ENCODE data around the gene DDRGK1.
"Not testable (repeated sequence)": the region's sequence is repeated elsewhere in the genome, so short reads cannot be mapped to it uniquely, and the experiment has no call there.

Gene DDRGK1

GRCh38 chr20:3161316-3162079, 43.0 kb downstream of the DDRGK1 start:
- no peaks in the 10 kb centered on the region for H3K4me1 ChIP-seq (ENCODE audit: control insufficient read depth, insufficient read depth, low read length, poor library complexity, severe bottlenecking)
- peaks cover 1% of the 10 kb centered on the region for H3K36me3 ChIP-seq (ENCODE audit: control insufficient read depth, insufficient read depth, low read length)
- H3K4me3 ChIP-seq (ENCODE audit: extremely low read depth, insufficient read depth, low read length, poor library complexity, severe bottlenecking), result no peak overlapping the region
- no peaks in the 10 kb centered on the region for H3K9me3 ChIP-seq (ENCODE audit: control insufficient read depth, low read length)
- H3K27ac ChIP-seq (ENCODE audit: low read depth, low read length, severe bottlenecking), result no peak overlapping the region
- 83 to 97% methylated on average over 3 to 4 of the region's 5 CpGs for WGBS, 2 experiments (ENCODE audit: insufficient coverage in 2 of 2)

GRCh38 chr20:3160418-3160817, 44.1 kb downstream of the DDRGK1 start:
- H3K27ac ChIP-seq (ENCODE audit: low read depth, low read length, severe bottlenecking), result no peak overlapping the region
- H3K9me3 ChIP-seq (ENCODE audit: control insufficient read depth, low read length), result no peaks in the 10 kb centered on the region
- H3K4me3 ChIP-seq (ENCODE audit: extremely low read depth, insufficient read depth, low read length, poor library complexity, severe bottlenecking), result peak overlapping the region; percentile 97
- WGBS, 2 experiments (ENCODE audit: insufficient coverage in 2 of 2), result 92 to 99% methylated on average over 5 to 6 of the region's 6 CpGs
- H3K36me3 ChIP-seq (ENCODE audit: control insufficient read depth, insufficient read depth, low read length), result peaks cover 6% of the 10 kb centered on the region
- H3K4me1 ChIP-seq (ENCODE audit: control insufficient read depth, insufficient read depth, low read length, poor library complexity, severe bottlenecking), result no peaks in the 10 kb centered on the region

GRCh38 chr20:3158968-3159431, 45.5 kb downstream of the DDRGK1 start:
- 4 to 5% methylated on average over 4 to 7 of the region's 10 CpGs for WGBS, 2 experiments (ENCODE audit: insufficient coverage in 2 of 2)
- peak overlapping the region; percentile 89 for H3K27ac ChIP-seq (ENCODE audit: low read depth, low read length, severe bottlenecking)
- no peaks in the 10 kb centered on the region for H3K9me3 ChIP-seq (ENCODE audit: control insufficient read depth, low read length)
- no peaks in the 10 kb centered on the region for H3K4me1 ChIP-seq (ENCODE audit: control insufficient read depth, insufficient read depth, low read length, poor library complexity, severe bottlenecking)
- peaks cover 20% of the 10 kb centered on the region for H3K36me3 ChIP-seq (ENCODE audit: control insufficient read depth, insufficient read depth, low read length)
- H3K4me3 ChIP-seq (ENCODE audit: extremely low read depth, insufficient read depth, low read length, poor library complexity, severe bottlenecking), result peak overlapping the region; percentile 97

GRCh38 chr20:3157817-3158216, 46.7 kb downstream of the DDRGK1 start:
- H3K27ac ChIP-seq (ENCODE audit: low read depth, low read length, severe bottlenecking), result no peak overlapping the region
- WGBS, 2 experiments (ENCODE audit: insufficient coverage in 2 of 2), result 95 to 100% methylated on average over 4 to 8 of the region's 11 CpGs

GRCh38 chr20:3156811-3157619, 47.5 kb downstream of the DDRGK1 start:
- H3K36me3 ChIP-seq (ENCODE audit: control insufficient read depth, insufficient read depth, low read length), result peaks cover 29% of the 10 kb centered on the region
- no peak overlapping the region for H3K27ac ChIP-seq (ENCODE audit: low read depth, low read length, severe bottlenecking)
- 93% methylated on average over 6 to 7 of the region's 8 CpGs for WGBS, 2 experiments (ENCODE audit: insufficient coverage in 2 of 2)
- H3K4me1 ChIP-seq (ENCODE audit: control insufficient read depth, insufficient read depth, low read length, poor library complexity, severe bottlenecking), result peaks cover 5% of the 10 kb centered on the region
- no peaks in the 10 kb centered on the region for H3K9me3 ChIP-seq (ENCODE audit: control insufficient read depth, low read length)
- H3K4me3 ChIP-seq (ENCODE audit: extremely low read depth, insufficient read depth, low read length, poor library complexity, severe bottlenecking), result no peak overlapping the region

More at GRCh38 chr20:3157817-3158216, 46.7 kb downstream of the DDRGK1 start:
- H3K4me3 ChIP-seq (ENCODE audit: extremely low read depth, insufficient read depth, low read length, poor library complexity, severe bottlenecking), result no peak overlapping the region
- H3K9me3 ChIP-seq (ENCODE audit: control insufficient read depth, low read length), result no peaks in the 10 kb centered on the region
- peaks cover 29% of the 10 kb centered on the region for H3K36me3 ChIP-seq (ENCODE audit: control insufficient read depth, insufficient read depth, low read length)
- no peaks in the 10 kb centered on the region for H3K4me1 ChIP-seq (ENCODE audit: control insufficient read depth, insufficient read depth, low read length, poor library complexity, severe bottlenecking)

GRCh38 chr20:3152057-3152644, 52.3 kb downstream of the DDRGK1 start:
- not testable (repeated sequence) for H3K9me3 ChIP-seq (ENCODE audit: control insufficient read depth, low read length); H3K4me3 ChIP-seq (ENCODE audit: extremely low read depth, insufficient read depth, low read length, poor library complexity, severe bottlenecking); H3K27ac ChIP-seq (ENCODE audit: low read depth, low read length, severe bottlenecking); H3K4me1 ChIP-seq (ENCODE audit: control insufficient read depth, insufficient read depth, low read length, poor library complexity, severe bottlenecking)
- WGBS, 2 experiments (ENCODE audit: insufficient coverage in 2 of 2), result 89 to 98% methylated on average over 6 to 9 of the region's 10 CpGs
- H3K36me3 ChIP-seq (ENCODE audit: control insufficient read depth, insufficient read depth, low read length), result peaks cover 69% of the 10 kb centered on the region

GRCh38 chr20:3150908-3151307, 53.6 kb downstream of the DDRGK1 start:
- Histone ChIP-seq H3K4me3 (ENCODE audit: extremely low read depth, insufficient read depth, low read length, poor library complexity, severe bottlenecking) (no peak overlapping the region), H3K27ac (ENCODE audit: low read depth, low read length, severe bottlenecking) (no peak overlapping the region), H3K4me1 (ENCODE audit: control insufficient read depth, insufficient read depth, low read length, poor library complexity, severe bottlenecking) (peaks cover 6% of the 10 kb centered on the region), H3K36me3 (ENCODE audit: control insufficient read depth, insufficient read depth, low read length) (peaks cover 73% of the 10 kb centered on the region), H3K9me3 (ENCODE audit: control insufficient read depth, low read length) (no peaks in the 10 kb centered on the region)

GRCh38 chr20:3146732-3147341, 57.6 kb downstream of the DDRGK1 start:
- Histone ChIP-seq H3K27ac (ENCODE audit: low read depth, low read length, severe bottlenecking) (no peak overlapping the region), H3K4me3 (ENCODE audit: extremely low read depth, insufficient read depth, low read length, poor library complexity, severe bottlenecking) (no peak overlapping the region), H3K4me1 (ENCODE audit: control insufficient read depth, insufficient read depth, low read length, poor library complexity, severe bottlenecking) (no peaks in the 10 kb centered on the region), H3K36me3 (ENCODE audit: control insufficient read depth, insufficient read depth, low read length) (peaks cover 69% of the 10 kb centered on the region), H3K9me3 (ENCODE audit: control insufficient read depth, low read length) (no peaks in the 10 kb centered on the region)
- 97% methylated on average over 10 of the region's 10 CpGs for WGBS, 2 experiments (ENCODE audit: insufficient coverage in 2 of 2)

GRCh38 chr20:3141757-3142156, 62.7 kb downstream of the DDRGK1 start:
- Histone ChIP-seq H3K36me3 (ENCODE audit: control insufficient read depth, insufficient read depth, low read length) (peaks cover 33% of the 10 kb centered on the region), H3K9me3 (ENCODE audit: control insufficient read depth, low read length) (no peaks in the 10 kb centered on the region), H3K27ac (ENCODE audit: low read depth, low read length, severe bottlenecking) (no peak overlapping the region), H3K4me3 (ENCODE audit: extremely low read depth, insufficient read depth, low read length, poor library complexity, severe bottlenecking) (no peak overlapping the region), H3K4me1 (ENCODE audit: control insufficient read depth, insufficient read depth, low read length, poor library complexity, severe bottlenecking) (no peaks in the 10 kb centered on the region)
- 100% methylated on average over 1 to 2 of the region's 3 CpGs for WGBS, 2 experiments (ENCODE audit: insufficient coverage in 2 of 2)

Data from mesodermal cell (in vitro differentiated cells).